Measurements from ENCODE around the gene DSP.
A peak's percentile ranks its signal among the peaks of the same experiment; 100 is the strongest.

DSP gene

DNA sequence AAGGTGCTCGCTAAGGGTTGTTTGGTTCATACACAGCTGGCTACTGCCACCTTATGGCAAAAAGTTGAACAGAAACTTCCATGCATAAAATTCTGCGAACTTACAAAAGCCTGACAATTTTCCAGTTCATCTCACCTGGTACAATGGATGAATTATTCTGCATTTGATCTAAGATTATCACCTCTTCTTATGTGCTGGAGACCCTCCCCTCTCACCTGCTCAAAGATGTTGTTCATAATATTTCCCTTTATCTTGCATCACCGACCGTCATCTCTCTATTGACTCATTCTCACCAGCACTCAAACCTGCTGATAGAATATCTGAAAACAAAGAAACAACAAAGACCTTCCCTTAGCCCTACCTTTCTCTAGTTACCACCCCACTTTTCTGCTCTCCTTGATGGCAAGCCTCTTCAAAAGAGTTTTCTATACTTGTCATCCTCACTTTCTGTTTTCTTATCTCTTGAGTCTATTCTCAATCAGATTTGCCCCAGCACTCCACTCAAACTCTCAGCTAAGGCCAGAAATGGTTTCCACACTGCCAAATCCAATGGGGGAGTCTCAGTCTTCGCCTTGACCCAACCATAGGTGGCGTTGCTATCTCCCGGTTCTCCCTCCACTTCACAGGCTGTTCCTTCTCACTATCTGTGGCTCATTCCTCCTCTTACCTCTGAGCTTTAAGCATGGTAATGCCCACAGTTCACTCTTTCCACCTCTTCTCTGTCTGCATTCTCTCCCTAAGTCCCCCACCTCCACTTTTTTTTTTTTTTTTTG is 74.3 kb downstream of the DSP start:
- DNase-seq, result no peak

GRCh38 chr6:7617801-7618764 is 76.6 kb downstream of the DSP start:
- DNase-seq, result peak; percentile 22

DNA sequence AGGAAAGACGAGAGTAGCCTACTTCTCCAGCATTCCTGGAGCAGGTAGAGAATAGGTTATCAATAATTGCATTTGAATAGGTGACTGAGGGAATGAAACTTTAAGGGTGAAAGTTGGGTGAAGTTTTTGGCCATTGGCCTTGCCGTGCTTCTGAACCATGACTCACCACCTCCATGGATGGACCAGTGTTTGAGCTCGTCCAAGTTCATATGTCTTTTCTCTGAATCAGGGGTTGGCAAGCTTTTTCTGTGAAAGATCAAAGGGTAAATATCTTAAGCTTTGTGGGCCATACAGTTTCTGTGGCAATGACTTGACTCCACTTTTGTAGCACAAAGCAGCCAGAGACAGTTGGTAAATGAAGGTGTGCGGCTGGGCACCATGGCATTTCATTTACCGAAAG is 80.3 kb downstream of the DSP start:
- no peak for DNase-seq

GRCh38 chr6:7624796-7625710 is 83.6 kb downstream of the DSP start:
- no peak for DNase-seq

GRCh38 chr6:7628479-7628878 is 87.0 kb downstream of the DSP start:
- no peak for DNase-seq

- no peak for DNase-seq
These were observed 87.4 kb downstream of the DSP start for GRCh38 chr6:7628909-7629308.

- no peak for DNase-seq
These were observed 87.8 kb downstream of the DSP start for GRCh38 chr6:7629321-7629720.

DNA sequence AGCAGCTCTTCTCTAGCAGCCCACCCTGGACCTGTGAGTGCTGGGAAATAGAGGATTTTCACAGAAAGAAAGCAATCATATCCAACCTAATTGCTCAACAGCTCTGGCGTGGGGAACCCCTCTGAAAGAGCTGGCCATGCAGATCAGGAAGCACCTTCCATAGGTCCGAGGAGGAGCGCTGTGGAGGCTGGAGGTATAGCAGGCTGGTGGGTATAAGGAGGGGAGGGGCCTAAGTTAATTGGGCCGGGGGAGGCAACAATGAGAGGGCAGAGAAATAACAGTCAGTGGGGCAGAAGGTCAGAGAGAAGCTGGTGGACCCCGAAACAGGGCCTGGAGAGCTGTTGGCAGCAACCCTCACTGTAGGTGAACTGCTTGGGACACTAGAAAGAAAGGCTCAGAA is 89.3 kb downstream of the DSP start:
- no peak for DNase-seq

GRCh38 chr6:7631466-7631865 is 90.0 kb downstream of the DSP start:
- no peak for DNase-seq

DNA sequence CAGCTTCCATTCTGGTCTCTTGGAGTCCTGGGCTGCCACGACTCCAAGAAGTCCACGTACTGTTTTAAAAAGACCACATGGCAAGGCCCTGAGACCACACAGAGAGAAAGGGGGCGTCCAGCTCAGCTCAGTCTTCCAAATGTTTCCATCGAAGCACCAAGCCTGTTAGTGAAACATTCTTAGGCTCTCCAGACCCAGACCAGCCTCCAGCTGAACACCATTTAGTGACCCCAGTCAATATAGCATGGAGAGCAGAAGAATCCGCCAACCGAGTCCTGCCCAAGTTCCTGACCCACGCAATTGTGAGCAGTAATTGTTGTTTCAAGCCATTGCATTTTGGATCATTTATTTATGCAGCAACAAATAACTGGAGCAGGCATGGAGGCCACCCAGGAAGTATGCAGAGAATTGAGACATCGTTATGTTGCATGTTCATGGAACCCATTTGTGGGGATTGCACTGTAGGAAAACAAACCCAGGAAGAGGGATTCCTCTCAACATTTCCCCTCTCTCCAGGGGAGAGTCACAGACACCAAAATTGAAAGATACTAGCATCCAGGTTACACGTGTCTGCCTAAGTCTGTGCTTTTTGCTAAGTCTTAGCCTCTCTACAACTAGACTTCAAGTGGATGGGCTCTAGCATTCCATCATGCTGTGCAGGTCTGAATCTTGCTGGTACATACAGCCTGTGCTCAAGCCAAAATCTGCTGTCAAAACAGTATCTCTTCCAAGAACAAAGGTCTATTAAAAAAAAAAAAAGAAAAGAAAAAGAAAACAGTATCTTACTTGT is 91.2 kb downstream of the DSP start:
- DNase-seq, result no peak

GRCh38 chr6:7633361-7633760 is 91.9 kb downstream of the DSP start:
- DNase-seq, result no peak

DNA sequence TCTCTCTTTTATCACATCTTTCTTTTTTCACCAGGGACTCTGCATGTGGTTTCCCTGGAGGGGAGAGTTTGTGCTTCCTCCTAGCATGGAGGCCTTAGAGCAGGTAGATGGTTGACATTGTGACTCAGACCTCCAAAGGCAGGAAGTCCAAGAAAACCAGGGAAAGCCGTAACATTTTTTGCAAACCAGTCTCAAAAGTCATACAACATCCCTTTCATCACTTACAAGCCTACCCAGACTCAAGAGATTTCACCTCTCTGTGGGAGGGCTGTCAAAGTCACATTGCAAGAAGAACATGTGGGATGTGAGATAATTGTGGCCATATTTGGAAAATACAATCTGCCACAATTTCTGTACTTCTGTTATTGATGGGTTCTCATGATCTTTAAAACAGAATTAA is 94.7 kb downstream of the DSP start:
- DNase-seq, result no peak

All from GDM1 (cell line).